ENCODE results near the gene PAQR4. TPM values are rescaled to one million over a fixed set of nuclear protein-coding genes. Genes with fewer than 3 reads are reported as not detected.

Gene PAQR4
- total and polyA plus RNA-seq, 2 of the 13 experiments (the other 11 are each of a cell fraction or from before 2014, with no cell fraction given): 15.9 to 24.8 TPM

GRCh38 chr16:2929693-2930092 lies 39.5 kb upstream of the PAQR4 start:
- H3K4me3 ChIP-seq (replicated peaks in 1 of 3; ENCODE audit: insufficient read depth in 1 of 3, low read depth in 2 of 3, low read length in 3 of 3): no peak overlapping the region
- FAIRE-seq: no peak
- TF ChIP-seq MBD4 (IDR thresholded peaks at IDR 0.05; ENCODE audit: borderline replicate concordance, low read length) (no peak), ZNF142 (CRISPR knock-in tag; IDR thresholded peaks at IDR 0.05) (no peak), SRSF1 (optimal IDR thresholded peaks at IDR 0.05; ENCODE audit: low read depth, low read length) (no peak), KLF12 (CRISPR knock-in tag; IDR thresholded peaks at IDR 0.05; ENCODE audit: borderline replicate concordance) (no peak), TARDBP (CRISPR knock-in tag; IDR thresholded peaks at IDR 0.05) (no peak), WIZ (CRISPR knock-in tag; IDR thresholded peaks at IDR 0.05) (no peak), REXO4 (CRISPR knock-in tag; IDR thresholded peaks at IDR 0.05; ENCODE audit: borderline replicate concordance) (no peak), KLF9 (CRISPR knock-in tag; IDR thresholded peaks at IDR 0.05; ENCODE audit: low read depth) (no peak), RAD51 (IDR thresholded peaks at IDR 0.05; ENCODE audit: borderline replicate concordance) (no peak), GMEB2 (CRISPR knock-in tag; IDR thresholded peaks at IDR 0.05; ENCODE audit: low read depth) (no peak), ZMYM3 (CRISPR knock-in tag; IDR thresholded peaks at IDR 0.05) (no peak), PRMT3 (CRISPR knock-in tag; IDR thresholded peaks at IDR 0.05; ENCODE audit: borderline replicate concordance, low read depth) (no peak), HNF4A (CRISPR knock-in tag; IDR thresholded peaks at IDR 0.05) (no peak), HOXA3 (CRISPR knock-in tag; IDR thresholded peaks at IDR 0.05) (no peak), BHLHE40 (IDR thresholded peaks at IDR 0.05; ENCODE audit: low read length) (no peak), JDP2 (CRISPR knock-in tag; IDR thresholded peaks at IDR 0.05; ENCODE audit: borderline replicate concordance) (no peak), NR2F6 (IDR thresholded peaks at IDR 0.05) (no peak), NR2F6 (CRISPR knock-in tag; IDR thresholded peaks at IDR 0.05) (no peak)
- no peak for DNase-seq (ENCODE audit: low spot score)
- no peaks in the 10 kb centered on the region for H3K79me2 ChIP-seq (ENCODE audit: insufficient read depth, low read length)
- peaks cover 8 to 9% of the 10 kb centered on the region in 2 experiments; a peak in 3 of 5 replicates for H3K36me3 ChIP-seq (replicated peaks in 1 of 2; ENCODE audit: control insufficient read depth in 1 of 2, insufficient read depth in 2 of 2, low read length in 2 of 2)
- H3K4me1 ChIP-seq (ENCODE audit: insufficient read depth, low read length): 0 out of 2 replicates have a peak, but pooled peaks cover 9% of the 10 kb centered on the region
- H4K20me1 ChIP-seq (ENCODE audit: insufficient read depth, low read length): no peaks in the 10 kb centered on the region
- H2AFZ ChIP-seq (ENCODE audit: low read length): no peak overlapping the region
- WGBS (ENCODE audit: low lambda C conversion rate): 90% methylated on average over 2 of the region's 14 CpGs
- H3K4me2 ChIP-seq (ENCODE audit: low read depth, low read length): no peak overlapping the region
- H3K27ac ChIP-seq (ENCODE audit: extremely low read length, insufficient read depth, low read length): no peak overlapping the region
- no peak overlapping the region for H3K9ac ChIP-seq (ENCODE audit: insufficient read depth, low read depth, low read length)
- in situ Hi-C loops (cut with HindIII; ENCODE audit: extremely low pct_ligation_motif_present, low pct_unique_long_range_greater_than_20kb) (no loop called here), intact Hi-C loops (cut with micrococcal nuclease; ENCODE audit: unreplicated experiment) (no loop called here)
- ATAC-seq: no peak
- CTCF ChIA-PET (ENCODE audit: low intra/inter-chr PET ratio, low total read pairs): no interaction called here
- H3K9me3 ChIP-seq (ENCODE audit: low read length): no peaks in the 10 kb centered on the region
- no TSS peak for BruUV-seq (replicated peaks)
- POLR2A ChIA-PET: no interaction called here
- H3K27me3 ChIP-seq (ENCODE audit: control insufficient read depth in 1 of 2, insufficient read depth in 2 of 2, low read length in 2 of 2): no peaks in the 10 kb centered on the region
